Measurements from ENCODE around the gene MARS1. TPM values are rescaled to one million over a fixed set of nuclear protein-coding genes. Genes with fewer than 3 reads are reported as not detected.
"Not testable (repeated sequence)": the region's sequence is repeated elsewhere in the genome, so short reads cannot be mapped to it uniquely, and the experiment has no call there.

MARS1 gene
- polyA plus RNA-seq, 3 donors = 121 to 137 (median 133) TPM

DNA sequence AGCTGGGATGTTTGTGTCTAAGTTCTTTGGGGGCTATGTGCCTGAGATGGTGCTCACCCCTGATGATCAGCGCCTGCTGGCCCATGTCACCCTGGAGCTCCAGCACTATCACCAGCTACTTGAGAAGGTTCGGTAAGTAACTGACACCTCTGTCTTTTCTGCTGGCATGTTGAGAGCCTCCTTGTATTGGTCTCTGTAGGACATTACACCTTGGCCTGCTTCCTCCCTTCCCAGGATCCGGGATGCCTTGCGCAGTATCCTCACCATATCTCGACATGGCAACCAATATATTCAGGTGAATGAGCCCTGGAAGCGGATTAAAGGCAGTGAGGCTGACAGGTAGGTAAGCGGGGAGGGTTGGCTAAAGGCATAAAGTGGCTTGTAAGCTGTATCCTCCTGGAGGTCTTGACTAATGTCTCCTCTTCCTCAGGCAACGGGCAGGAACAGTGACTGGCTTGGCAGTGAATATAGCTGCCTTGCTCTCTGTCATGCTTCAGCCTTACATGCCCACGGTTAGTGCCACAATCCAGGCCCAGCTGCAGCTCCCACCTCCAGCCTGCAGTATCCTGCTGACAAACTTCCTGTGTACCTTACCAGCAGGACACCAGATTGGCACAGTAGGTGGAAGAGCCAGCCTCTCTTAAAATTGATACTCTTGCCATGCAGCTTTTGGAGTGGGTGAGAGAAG is 27.0 kb downstream of the MARS1 start:
- DNase-seq = no peak

DNA sequence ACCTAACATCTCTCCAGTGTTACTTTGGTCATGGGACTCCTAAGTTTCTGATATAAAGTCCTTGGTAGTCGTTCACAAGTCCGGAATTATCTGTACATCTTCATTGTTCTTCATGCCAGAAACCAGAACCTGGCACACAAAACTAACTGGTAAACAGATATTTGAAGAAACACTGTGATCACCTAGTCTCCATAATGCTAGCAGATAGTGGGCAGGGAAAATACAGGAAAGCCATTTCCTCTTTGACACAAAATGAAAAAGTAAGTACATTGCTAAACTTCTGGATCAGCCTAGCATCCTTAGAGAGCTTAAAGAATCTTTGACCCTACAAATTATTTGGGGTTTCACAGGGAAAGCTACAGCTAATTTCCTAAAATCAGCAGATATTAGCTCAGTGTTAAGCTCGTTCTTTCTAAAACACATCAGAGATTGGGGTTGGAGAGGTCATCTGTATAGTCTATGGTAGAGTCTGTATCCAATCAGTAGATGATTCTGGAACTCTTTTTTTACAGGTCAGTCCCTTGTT is 27.6 kb downstream of the MARS1 start:
- DNase-seq = no peak

DNA sequence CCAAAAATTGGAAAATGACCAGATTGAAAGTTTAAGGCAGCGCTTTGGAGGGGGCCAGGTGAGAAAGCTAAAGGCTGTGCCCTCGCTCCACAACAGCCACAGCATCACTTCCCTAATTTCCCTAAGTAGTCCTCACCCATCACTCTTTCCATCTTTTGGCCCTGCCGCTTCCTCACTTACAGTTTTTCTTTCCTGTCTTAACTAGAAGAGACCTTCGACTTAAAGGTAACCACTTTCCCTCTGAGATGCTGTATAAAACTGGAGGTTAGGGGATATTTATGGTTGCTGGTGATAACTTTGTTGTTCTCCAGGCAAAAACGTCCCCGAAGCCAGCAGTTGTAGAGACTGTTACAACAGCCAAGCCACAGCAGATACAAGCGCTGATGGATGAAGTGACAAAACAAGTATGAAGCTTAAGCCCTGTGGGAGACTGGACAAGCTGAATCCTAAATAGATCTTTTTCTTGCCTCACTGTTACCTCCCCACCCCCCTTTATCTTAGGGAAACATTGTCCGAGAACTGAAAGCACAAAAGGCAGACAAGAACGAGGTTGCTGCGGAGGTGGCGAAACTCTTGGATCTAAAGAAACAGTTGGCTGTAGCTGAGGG is 28.2 kb downstream of the MARS1 start:
- DNase-seq = no peak

DNA sequence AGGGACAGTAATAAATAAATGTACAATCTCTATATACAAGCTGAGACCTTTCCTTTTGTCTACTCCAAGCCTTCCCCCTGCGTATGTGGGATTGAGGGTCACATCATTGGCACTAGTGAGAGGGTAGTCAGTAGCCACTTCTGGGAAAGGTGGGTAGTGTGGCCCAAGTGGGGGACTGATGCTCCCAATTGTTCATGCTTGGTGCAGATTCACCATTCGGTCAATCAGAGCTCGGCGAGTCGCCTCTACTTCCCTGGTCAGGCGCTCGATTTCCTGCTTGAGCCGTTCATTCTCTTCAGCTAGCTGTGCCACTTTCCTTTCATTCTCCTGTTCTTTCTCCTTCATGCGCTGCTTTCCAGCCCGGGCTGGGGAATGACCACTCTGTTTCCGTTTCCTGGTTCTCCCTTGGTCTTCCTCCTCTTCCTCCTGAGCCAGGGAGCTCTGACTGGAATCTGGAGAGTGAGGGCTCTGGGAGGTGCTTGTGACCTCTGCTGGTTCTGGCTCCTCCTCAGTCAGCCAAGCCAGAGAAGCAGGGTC is 28.8 kb downstream of the MARS1 start:
- DNase-seq = no peak

DNA sequence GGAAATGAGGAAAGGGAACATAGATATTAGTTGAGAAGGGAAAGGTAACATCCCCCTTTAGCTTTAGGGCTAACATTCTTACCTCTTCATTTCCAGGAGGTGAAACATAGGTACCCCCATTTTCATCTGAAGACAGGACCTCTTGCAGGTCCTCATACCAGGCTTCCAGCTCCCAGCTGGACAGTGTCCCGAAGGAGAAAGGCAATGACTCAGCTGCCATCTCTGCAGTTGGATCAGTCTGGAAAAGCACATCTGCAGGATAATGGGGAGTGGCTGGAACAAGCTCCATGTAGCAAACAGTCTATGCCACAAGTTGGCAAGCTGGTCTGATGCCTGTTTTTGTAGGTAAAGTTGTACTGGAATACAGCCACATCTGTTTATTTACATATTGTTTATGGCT is 29.3 kb downstream of the MARS1 start:
- no peak for DNase-seq

DNA sequence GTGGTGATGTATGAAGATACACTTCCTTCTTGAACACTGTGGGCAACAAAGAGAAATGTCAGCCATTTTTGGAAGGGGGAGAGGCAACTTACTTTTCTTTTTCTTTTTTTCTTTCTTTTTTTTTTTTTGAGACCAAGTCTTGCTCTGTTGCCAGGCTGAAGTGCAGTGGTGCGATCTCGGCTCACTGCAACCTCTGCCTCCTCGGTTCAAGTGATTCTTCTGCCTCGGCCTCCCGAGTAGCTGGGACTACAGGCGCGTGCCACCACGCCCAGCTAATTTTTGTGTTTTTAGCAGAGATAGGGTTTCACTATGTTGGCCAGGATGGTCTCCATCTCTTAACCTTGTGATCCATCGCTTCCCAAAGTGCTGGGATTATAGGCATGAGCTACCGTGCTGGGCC is 29.9 kb downstream of the MARS1 start:
- DNase-seq = not testable (repeated sequence)

DNA sequence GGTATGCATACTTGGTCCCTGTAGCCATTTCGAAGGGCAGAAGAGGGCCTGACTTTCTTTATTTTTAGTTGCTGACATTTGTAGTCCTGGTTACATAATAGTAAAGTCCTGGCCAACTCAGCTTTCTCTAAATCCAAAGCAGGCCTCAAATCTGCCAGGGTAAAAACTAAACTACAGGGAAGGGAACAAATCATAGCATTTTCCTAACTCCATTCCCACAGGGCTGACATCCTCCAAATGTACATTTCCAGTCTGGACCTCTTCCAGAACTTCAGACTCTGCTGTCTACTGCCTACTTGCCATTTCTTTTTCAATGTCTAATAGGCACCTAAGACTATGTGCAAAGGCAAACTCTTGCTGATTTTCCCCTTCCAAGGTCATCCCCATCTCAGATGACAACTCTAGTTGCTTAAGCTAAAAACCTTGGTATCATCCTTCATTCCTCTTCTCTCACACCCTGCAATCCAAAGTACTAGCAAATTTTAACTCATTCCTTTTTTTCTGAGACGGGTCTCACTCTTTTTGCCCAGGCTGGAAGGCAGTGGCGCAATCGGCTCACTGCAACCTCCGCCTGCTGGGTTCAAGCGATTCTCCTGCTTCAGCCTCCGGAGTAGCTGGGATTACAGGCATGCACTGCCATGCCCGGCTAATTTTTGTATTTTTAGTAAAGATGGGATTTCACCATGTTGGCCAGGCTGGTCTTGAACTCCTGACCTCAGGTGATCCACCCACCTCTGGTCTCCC is 30.5 kb downstream of the MARS1 start:
- no peak for DNase-seq

DNA sequence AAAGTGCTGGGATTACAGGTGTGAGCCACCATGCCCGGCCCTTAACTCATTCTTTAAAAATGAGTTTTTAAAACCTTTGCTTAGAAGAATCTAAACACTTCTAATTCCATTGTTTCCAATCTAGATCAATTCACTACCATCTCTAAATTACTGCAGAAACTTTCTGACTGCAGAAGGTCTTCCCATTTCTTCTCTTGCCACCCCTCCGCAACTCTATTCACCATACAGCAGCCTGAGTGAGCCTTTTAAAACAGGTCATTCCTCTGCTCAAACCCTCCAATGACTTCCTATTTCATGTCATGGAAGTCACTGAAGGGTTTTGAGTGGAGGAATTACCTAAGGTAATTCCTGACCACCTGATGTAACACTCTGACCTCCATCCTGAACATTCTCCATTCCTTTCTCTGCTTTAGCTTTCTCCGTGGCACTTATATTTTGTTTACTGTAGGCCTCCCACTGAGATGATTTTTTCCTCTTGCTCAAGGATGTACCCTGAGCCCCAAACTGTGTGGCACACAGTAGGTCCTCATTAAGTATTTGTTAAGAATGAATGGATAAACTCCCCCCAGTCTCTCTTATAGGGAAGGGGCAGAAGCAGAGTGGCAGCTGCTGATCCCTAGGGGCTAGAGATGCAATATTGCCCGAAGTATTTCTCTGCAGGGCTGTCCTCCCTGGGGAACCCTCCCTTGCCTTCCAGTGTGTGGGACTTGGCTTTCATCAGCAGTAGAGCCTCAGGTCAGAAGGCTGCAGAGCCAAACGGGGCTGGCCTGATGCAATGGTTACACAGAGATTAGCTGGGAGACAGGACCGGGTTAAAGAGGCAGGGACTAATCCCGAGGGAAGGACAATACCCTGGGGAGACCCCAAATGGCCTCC is 31.3 kb downstream of the MARS1 start:
- DNase-seq = no peak

DNA sequence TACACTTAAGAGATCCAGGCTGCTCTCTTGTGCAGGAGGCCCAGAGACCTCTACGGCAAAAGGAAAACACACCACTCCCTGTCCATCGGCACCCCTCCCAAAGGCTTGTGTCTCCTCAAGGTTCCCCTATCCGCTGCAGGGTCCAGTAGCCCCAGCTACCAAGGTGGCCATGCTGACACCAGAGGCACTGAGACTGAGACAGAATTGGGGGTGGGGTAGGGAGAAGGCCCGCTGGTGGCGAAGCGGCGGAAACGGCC is 31.9 kb downstream of the MARS1 start:
- no peak for DNase-seq

DNA sequence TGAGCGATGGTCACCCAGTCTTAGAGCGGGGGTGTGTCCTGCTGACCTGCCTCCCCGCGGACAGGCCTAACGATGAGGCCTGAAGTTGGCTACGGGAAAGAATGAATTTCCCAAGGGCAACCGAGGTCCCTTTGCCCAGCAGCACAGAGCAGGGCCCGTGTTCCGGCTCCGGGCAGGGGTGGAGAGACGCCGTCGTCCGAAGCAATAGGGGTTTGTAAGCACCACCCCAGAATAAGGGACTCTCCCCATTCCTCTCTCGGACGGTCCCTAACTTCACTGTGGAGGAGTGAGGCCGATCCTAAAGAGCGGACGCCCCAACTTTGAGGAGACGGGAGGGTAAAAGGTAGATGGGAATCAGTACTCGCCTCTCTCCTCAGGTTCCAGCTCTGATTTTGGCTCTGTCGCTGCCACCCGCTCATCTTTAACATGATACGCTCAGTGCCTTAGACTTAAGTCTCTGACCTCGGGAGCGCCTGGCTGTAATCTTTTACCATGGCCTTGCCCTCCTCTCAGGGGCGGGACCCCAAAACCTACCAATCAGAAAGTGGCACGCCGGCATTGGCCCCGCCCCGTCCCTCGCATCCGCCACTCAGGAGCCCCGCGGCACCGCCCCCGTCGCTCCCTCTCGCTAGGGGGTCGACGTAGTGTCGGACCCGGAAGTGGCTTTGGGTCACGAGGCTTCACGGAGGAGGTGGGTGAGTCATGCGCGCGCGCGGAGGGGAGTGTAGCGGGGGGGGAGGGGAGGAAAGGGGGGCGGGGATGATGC is 32.4 kb downstream of the MARS1 start, which contains the start of gene DDIT3:
TSS of gene DDIT3 (minus strand) at position 462 of the 766 bp plus-strand sequence. CDS start 3,108 bp downstream, outside the sequence.
- DNase-seq = peak; percentile 99

DNA sequence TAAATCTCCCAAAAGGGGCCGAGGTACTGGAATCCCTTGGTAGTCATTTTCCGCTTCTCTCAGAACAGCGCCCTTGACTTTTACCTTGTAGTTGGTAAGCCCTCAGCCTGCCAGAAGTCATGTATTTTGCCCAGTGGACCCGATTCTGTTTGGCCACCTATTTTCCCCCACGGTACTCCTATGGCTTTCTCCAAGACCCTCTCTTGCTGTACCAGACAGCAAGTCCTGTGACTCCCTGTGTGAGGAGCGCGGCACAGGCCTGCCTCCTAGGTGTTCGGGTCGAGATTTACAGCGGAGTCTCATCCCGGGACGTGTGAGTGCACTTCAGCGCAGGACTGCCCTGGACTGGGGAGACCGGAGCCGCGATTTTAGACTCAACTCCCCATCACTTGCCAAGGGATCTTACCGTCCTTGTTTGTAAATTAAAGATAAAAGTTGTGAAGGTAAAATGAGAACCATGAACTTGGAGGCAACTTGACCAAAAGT is 33.7 kb downstream of the MARS1 start:
- peak; percentile 55 for DNase-seq

DNA sequence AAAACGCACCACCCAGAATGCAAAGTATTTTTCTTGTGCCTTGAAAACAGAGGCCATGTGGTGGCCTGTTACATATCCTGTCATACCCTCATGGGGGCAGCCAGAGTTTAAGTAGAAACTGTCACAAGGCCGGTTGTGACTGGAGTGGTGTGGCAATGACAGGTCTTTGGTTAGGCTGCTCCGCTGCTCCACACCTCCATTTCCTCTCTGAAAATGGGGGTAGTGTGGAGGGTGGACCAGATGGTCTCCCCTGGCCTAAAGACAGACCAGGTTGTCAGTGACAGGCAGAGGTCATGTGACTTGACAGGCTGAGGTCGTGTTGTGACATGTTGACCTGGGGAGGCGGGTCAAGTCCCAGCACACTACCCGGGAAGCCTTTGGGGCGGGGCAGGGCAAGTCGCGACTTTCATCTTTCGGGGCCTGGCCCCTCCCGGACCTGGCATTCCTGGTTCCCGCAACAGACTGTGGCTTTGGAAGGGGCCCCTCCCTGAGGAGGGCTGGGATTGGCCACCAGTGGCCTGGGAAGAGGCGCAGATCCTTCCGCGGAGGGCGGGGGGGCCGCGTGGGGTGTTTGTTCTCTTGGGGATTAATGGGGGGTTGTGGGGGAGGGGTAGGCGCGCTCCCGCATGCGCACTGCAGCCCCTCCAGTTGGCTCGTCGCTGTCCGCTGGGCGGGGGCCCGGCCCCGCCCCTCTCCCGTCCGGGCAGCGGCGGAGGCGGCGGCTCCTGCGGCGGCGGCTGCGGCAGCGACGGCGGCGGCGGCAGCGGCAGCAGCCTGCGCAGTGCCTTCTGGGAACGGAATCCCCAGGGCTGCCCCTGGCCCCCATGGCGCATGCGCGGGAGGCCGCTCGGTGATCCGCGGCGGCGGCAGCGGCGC is 34.4 kb downstream of the MARS1 start, which contains the start of gene MBD6:
TSS of gene MBD6 (plus strand) at position 814 of the 876 bp plus-strand sequence. CDS start 1,480 bp downstream, outside the sequence.
- DNase-seq = peak; percentile 90

DNA sequence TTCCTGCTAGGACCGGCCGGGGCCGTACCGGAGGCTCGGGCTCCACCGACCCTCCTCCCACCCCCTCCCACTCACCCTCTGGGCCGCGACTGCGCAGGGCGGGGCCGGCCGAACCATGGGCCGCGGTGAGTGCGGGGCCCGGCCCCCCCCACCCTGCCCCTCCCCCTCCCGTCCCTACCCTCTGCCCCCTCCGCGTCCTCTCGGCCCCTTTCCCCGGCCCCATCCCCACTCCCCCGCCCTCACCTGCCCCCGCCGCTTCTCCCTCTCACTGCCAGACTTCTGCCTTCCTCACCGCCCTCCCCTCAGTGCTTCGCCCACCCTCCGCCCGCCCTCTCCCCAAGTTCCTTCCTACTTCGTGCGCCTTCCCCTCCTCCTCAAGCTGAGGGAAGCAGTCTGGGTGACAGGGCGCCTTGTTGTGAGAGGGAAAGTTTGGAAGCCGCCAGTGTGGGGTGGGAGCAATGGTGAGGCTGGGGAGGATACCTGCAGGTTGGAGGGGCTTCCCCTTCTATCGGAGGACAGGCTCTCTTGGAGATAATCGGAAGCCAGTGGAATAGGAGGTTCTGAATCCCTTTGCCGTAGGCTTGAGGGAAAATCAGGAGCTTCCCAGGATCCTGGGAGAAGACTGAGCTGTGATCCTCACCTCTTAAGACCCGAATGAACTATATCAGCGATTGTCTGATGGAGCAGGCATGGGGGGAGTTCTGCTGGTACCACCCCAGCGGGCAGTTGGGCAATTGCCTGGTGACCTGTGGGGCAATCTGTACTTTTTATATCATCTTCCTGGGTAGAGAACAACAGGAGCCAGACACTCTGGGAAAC is 35.2 kb downstream of the MARS1 start:
- DNase-seq = peak; percentile 80

DNA sequence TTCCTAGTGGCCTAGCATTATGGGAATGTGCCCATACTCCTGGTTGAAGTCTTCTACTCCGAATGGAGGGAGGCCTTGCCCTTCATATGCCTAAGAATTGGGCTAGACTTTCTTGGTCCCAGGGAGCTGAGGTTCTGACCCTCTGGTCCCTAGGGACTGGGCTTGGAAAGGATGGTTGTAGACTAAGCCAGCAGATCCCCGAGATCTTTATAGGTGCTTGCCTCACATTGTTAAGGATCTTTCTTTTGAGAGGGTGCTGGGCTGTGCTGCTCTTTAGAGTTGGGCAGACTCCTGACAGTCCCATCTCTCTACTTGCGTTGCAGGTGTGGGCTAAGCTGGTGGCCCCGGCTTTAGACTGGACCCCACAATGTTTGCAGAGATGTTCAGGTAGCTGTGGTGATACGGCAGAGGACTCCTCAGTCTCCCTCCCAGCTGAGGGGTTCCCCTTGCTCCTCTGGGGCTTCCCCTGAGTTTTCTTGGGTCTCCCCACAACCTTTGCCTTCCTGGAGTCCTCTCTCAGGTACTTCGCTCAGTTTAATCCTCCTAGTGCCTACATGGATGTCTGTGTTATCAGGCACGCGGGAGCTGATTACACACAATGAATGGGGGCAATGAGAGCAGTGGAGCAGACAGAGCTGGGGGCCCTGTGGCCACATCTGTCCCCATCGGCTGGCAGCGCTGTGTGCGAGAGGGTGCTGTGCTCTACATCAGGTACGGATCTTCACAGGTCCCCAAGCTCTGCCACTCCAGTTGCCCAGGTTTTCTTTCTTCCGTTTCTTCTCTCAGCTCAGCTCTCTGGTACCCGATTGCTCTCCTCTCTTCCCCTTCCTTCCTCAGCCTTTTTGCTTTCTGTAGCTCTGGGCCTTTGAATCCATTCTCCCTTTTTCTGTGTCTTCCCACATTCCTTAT is 36.1 kb downstream of the MARS1 start:
- DNase-seq = no peak

DNA sequence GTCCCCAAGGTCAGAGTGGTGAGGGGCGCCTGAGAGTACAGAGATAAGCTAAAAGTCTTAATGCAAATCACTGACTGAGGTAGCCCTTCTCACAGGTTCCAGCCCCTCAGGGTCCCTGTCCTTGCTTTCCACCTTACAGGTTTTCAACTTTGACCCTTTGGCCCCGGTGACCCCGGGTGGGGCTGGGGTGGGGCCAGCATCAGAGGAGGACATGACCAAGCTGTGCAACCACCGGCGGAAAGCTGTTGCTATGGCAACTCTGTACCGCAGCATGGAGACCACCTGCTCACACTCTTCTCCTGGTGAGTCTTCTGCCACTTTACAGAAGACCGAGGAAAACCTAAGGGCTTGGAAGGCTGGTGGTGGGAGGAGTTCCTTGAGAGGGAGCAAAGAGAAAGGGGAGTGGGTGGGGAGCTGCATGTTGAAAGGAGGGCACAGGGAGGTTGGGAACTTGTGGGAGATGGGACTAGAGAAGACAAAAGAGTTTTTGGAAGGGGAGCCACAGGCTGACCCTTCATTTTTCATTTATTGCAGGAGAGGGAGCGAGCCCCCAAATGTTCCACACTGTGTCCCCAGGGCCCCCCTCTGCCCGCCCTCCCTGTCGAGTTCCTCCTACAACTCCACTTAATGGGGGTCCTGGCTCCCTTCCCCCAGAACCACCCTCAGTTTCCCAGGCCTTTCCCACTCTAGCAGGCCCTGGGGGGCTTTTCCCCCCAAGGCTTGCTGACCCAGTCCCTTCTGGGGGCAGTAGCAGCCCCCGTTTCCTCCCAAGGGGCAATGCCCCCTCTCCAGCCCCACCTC is 37.1 kb downstream of the MARS1 start:
- no peak for DNase-seq

DNA sequence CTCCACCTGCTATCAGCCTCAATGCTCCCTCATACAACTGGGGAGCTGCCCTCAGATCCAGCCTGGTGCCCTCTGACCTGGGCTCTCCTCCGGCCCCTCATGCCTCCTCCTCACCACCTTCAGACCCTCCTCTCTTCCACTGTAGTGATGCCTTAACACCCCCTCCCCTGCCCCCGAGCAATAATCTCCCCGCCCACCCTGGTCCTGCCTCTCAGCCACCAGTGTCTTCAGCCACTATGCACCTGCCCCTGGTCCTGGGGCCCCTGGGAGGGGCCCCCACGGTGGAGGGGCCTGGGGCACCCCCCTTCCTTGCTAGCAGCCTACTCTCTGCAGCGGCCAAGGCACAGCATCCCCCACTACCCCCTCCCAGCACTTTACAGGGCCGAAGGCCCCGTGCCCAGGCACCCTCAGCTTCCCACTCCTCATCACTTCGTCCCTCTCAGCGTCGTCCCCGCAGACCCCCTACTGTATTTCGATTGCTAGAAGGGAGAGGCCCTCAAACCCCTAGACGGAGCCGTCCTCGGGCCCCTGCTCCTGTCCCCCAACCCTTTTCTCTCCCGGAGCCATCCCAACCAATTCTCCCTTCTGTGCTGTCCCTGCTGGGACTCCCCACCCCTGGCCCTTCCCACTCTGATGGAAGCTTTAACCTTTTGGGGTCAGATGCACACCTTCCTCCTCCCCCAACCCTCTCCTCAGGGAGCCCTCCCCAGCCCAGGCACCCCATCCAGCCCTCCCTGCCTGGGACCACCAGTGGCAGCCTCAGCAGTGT is 37.9 kb downstream of the MARS1 start:
- DNase-seq = no peak
